VCaP (cell line): Measurements from ENCODE around the gene NUDT2.

Experiments
- H3K27ac ChIP-seq: fragments of 450-650 bp; 2 replicates; pipeline ENCODE4 v1.5.1; 2017
- TF ChIP-seq, protein P1 (sequence below): fragments of 450-650 bp; conservative IDR thresholded peaks from 2 replicates; pipeline ENCODE4 v1.5.1; 2017; ENCODE audit warnings: mild to moderate bottlenecking, moderate library complexity

NUDT2 gene

DNA sequence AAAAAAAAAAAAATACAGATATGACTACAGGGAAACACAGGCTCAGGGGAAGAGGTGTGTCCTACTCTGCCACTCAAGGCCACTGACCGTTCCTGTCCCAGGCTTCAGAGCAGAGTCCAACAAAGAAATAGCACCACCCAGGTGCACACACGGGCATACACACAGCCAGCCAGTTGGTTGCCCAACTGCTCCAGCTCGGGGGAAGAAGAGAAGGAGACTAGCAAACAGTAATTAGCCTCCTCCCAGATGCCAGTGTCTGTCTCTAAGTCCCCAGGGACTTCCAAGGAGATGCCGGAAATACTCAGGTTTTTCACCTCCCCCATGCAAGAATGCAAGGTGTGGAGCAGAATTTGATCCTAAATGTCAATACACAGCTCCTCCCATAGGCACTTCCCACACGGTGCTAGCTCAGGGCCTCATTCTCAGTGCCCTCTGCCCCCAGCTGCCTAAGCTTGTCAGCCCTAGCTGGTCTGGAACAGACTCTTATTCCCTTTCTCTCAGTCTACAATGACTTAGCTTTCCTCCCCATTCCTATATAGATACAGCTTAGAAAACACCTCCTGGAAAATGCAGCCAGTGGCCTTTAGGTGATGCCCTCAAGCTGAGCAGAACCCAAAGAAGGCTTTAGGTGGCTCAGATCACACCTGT lies 45.7 kb downstream of the NUDT2 start:
- TF ChIP-seq, protein P1, sequence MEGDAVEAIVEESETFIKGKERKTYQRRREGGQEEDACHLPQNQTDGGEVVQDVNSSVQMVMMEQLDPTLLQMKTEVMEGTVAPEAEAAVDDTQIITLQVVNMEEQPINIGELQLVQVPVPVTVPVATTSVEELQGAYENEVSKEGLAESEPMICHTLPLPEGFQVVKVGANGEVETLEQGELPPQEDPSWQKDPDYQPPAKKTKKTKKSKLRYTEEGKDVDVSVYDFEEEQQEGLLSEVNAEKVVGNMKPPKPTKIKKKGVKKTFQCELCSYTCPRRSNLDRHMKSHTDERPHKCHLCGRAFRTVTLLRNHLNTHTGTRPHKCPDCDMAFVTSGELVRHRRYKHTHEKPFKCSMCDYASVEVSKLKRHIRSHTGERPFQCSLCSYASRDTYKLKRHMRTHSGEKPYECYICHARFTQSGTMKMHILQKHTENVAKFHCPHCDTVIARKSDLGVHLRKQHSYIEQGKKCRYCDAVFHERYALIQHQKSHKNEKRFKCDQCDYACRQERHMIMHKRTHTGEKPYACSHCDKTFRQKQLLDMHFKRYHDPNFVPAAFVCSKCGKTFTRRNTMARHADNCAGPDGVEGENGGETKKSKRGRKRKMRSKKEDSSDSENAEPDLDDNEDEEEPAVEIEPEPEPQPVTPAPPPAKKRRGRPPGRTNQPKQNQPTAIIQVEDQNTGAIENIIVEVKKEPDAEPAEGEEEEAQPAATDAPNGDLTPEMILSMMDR: no peak
- H3K27ac ChIP-seq: peak overlapping the region; percentile 69; the same call in 1 of the 2 replicates

DNA sequence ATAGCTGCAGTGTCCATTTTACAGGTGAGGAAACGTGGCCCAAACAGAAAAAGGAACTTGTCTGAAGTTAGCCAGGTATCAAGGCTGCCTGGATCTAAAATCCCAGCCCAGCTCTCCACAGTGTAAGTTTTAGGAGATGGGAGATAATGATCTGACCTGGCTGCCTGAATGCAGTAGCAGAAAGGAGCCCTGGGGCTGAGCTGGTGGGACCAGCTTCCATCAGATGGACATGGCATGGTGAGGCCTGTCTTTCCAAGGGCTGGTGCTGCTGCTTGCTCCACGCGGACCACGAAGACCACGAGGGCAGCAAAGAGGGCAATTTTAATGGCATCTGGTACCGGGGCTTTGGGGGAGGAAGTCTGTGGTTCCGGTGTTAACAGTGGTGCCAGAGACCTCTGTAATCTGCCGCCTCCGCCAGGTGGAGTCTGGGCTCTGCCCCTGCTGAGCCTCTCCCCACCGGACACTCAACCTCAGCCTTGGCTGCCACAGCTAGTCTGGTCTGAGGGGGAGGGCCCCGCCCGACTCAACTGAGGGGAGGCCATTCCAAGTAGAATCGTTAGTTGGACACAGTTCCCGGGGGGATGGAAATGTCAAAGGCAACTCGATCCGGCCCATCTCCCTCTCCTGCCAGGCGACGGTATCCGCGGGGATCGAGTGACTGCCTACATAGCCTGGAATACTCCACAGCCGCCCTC lies 46.7 kb downstream of the NUDT2 start:
- peak overlapping the region; percentile 69 for H3K27ac ChIP-seq
- TF ChIP-seq, protein P1: peak; percentile 64

DNA sequence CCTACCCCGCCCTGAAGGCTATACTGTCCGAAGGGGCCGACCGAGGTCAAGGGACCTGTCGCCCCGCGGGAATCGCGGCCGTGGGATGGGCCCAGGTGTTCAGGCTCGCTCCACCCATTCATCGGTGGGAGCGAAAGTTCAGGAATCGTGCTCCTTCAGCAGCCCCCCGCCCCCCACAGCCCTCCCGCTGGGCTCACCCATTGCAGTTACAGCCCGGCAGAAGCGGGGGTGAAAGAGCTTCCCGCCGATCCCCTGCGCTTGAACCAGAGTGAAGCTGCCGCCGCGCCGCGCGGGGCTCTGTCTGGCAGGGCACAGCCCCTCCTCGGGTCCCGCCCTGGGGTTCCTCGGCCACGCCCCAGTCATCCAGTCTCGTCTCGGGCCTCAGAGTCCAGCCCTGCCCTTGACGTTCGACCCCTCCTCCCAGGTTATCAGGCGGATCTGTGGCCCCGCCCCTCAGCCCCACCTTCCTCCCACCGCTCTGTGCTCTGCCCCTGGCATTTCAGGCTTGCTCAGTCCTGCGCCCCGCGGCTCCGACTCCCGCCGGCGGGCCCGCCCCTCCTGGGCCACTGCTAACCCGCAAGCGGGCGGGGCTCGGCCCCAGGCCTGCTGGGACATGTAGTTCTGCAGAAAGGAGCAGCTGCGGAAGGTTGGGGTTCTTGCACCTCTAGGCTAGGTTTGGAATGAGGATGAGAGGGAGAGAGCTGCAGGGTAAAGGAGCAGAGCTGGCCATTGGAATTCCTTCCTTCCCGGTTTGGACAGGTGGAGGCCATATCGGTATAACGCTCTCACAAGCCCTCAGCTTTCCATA lies 47.4 kb downstream of the NUDT2 start, which contains the start of gene MYORG:
Gene MYORG, minus strand, starts transcription at position 303 of the 808 bp plus-strand sequence. CDS start 3,955 bp downstream, outside the sequence.
- peak within 1 kb of the TSS; percentile 69 for H3K27ac ChIP-seq
- TF ChIP-seq, protein P1: no peak

DNA sequence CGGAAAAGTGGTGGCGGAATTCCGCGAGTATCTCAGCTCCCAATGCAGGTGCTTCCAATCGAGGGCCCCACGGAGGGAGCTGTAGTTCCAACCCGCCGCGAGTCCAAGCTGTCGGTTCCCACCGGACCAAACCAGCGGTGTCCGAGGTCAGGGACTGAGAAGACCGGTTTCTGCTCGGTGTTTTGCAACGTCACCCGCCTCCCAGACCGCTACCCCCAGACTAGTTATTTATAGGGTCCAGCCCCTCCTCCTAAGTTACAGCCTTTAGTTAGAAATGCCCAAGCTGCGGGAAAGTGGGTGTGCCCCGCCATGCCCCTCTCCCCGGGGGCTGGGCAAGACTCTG lies 48.0 kb downstream of the NUDT2 start:
- TF ChIP-seq, protein P1: no peak
- H3K27ac ChIP-seq: peak overlapping the region; percentile 69

DNA sequence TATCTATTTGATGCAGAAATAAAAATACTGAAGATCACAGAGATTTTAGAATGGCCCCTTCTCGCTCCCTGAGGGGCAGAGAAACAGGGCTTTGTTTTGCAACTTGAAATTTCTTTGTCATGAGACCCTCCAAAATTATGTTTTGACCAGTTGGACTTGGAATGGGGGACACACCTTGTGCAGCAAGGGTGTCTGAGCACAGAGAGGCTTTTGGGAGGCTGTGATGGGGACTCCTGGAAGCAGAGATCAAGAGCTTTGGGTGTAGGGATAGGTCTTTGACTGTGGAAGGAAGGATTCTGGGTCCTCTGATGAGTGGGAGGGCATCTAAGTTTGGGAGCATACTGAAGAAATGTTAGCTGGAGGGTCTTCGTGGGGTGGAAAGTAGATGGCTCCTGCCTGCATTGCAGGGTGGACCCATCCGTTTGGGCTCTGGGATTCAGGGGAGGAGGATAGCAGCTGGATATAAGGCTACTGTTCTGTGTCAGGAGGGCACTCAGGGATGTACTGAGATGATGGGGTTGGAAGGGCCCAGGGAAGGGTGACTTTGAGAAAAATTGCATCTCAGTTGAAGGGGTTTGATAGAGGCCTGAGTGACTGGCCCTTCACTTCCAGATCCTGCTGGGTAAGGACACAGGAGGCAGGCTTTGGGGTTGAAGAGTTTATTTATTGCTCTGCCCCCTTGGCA lies 49.1 kb downstream of the NUDT2 start:
- no peak overlapping the region for H3K27ac ChIP-seq
- TF ChIP-seq, protein P1: no peak

DNA sequence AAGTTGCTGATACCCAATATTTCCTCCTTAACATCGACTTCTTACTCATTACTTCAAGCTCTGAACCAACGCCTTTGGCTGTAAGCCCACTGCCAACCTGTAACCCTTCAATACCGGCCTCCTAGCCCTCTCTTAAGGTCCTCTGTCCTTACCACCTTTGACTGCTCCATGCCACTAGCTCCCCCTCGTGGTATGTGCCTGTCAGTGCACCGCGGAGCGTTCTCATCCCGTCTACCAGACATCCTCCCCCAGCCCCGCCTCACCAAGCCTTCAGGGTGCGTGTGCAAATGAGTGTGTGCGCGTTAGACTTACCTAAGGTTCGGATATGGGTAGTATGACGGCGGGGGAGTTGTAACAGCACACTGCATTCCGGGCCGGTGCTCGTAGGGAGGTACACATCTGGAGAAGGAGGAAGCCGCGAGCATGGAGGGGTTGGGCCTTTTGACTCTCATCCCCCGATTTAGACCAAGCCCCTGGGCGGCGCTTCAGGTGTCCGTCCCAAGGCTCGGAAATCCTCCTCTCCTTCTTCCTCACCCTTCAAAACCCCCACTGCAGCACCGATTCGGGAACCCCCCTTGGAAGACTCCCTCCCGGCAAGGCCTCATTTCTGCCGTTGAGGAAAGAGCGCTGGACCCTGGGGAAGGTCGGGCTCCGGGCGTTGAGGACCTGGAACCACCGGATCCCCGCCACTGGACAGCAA lies 50.1 kb downstream of the NUDT2 start:
- H3K27ac ChIP-seq: no peak overlapping the region
- TF ChIP-seq, protein P1: peak; percentile 95
